Body of pancreas (tissue), 4 donors: ENCODE data around the gene USP17L10. TPM values are rescaled to one million over a fixed set of nuclear protein-coding genes. Genes with fewer than 3 reads are reported as not detected.
"Not testable (repeated sequence)": the region's sequence is repeated elsewhere in the genome, so short reads cannot be mapped to it uniquely, and the experiment has no call there.

ENCODE experiments used
- ATAC-seq: fragments of 150-250 bp; one replicate; pipeline ENCODE4 v1.9.1; 2016
- DNase-seq, 4 donors: peaks; one replicate each; pipeline ENCODE4 v3.0.0-alpha.2; 2019
- H3K27ac ChIP-seq, 4 donors: fragments of 200-600 bp; sonication (generic); 1 replicate in 3 of 4; 2 replicates in 1 of 4; pipeline versions ENCODE4 v1.5.1 to v1.6.1; 2016 to 2019; ENCODE audit warnings: mild to moderate bottlenecking in 1 of 4, mixed read lengths in 1 of 4, moderate library complexity in 1 of 4
- H3K27me3 ChIP-seq, 2 donors: fragments of 200-600 bp; sonication (generic); one replicate each; pipeline ENCODE4 v1.6.0; 2016; ENCODE audit warnings: mild to moderate bottlenecking in 1 of 2
- H3K36me3 ChIP-seq, 2 donors: fragments of 200-600 bp; sonication (generic); replicated peaks in 1 of 2; 2 replicates each; pipeline ENCODE4 v1.5.1; 2016; ENCODE audit warnings: low read depth in 2 of 2; ENCODE audit not compliant: insufficient read depth in 1 of 2
- H3K4me1 ChIP-seq: fragments of 200-600 bp; sonication (generic); one replicate; pipeline ENCODE4 v1.6.0; 2016
- H3K4me3 ChIP-seq, 2 donors: fragments of 200-600 bp; sonication (generic); 1 replicate in 1 of 2; 2 replicates in 1 of 2; pipeline ENCODE4 v1.5.1; 2016 to 2019
- H3K9me3 ChIP-seq, 3 donors: fragments of 200-600 bp; sonication (generic); 1 replicate in 2 of 3; 2 replicates in 1 of 3; pipeline ENCODE4 v1.5.1; 2016
- WGBS, 2 donors: methylation state at CpG; one replicate each; pipeline ENCODE4 v1.1.5; 2017; 5-methylcytosine and 5-hydroxymethylcytosine counted together
- intact Hi-C: fragments of 100-400 bp; cut with DNase I; formaldehyde crosslinking; loops from one replicate; pipeline ENCODE4 v1.15.1; 2023
- total RNA-seq, 2 donors: library from RNA; depleted of rRNA; stranded (reverse); fragments of >200 nt; gene quantifications; one replicate each; pipeline ENCODE4 v1.1.0, GENCODE V29; 2016

The USP17L10 gene
- total RNA-seq, 2 donors from 2014 or later = not detected

DNA sequence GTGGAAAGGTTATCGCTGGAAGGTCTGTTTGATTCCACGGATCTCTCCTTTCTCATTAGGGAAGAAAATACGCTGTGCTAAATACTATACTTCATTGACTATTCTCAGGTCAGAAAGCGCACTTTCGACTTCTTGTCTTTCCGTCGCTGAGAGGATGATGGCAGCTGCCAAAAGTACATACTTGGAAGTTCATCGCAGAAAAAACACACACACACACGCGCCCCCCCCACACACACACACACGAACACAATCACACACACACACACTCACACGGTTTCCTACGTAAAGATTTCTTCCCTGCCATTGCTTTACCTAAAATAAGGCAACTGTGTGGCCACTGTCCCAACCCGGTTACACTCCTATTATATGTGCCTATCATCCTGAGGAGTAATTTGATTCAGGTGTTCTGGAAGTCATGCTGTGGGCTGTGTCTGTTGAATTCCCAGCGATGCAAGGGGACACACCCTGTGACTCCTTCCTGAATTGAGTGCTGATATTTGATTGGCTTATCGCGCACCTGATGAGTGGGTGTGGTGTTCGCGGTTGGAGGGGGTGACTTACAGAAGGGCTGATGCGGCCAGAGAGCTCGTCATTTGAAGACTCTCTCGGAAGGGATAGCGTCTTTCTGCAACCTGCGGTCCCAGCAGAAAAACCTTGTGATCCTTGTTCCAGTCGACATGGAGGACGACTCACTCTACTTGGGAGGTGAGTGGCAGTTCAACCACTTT lies 37.7 kb downstream of the USP17L10 start, which contains the start of gene USP17L18:
USP17L18 (plus strand) TSS at position 678 of the 728 bp plus-strand sequence; CDS start at position 678, 0 bp downstream.
- DNase-seq = peak; percentile 1 to 20 (median 6)
- H3K4me3 ChIP-seq, H3K27me3 ChIP-seq, intact Hi-C loops, H3K27ac ChIP-seq, H3K36me3 ChIP-seq, ATAC-seq, H3K4me1 ChIP-seq, H3K9me3 ChIP-seq: not testable (repeated sequence)
- 74 to 82% methylated on average over 10 to 11 of the region's 26 CpGs for WGBS, 2 donors

- H3K9me3 ChIP-seq, H3K36me3 ChIP-seq, ATAC-seq, intact Hi-C loops, H3K4me3 ChIP-seq, DNase-seq, H3K27ac ChIP-seq, H3K4me1 ChIP-seq, H3K27me3 ChIP-seq: not testable (repeated sequence)
- no CpG with 5 or more reads among the region's 13 CpGs for WGBS, 2 donors
These were observed 42.6 kb downstream of the USP17L10 start, which contains the start of gene USP17L19 for GRCh38 chr4:9253078-9253477. USP17L19 (plus strand) TSS chr4:9253378; CDS start chr4:9253378, 0 bp downstream.

DNA sequence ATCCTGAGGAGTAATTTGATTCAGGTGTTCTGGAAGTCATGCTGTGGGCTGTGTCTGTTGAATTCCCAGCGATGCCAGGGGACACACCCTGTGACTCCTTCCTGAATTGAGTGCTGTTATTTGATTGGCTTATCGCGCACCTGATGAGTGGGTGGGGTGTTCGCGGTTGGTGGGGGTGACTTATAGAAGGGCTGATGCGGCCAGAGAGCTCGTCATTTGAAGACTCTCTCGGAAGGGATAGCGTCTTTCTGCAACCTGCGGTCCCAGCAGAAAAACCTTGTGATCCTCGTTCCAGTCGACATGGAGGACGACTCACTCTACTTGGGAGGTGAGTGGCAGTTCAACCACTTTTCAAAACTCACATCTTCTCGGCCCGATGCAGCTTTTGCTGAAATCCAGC lies 47.4 kb downstream of the USP17L10 start, which contains the start of gene USP17L20:
USP17L20 (plus strand) TSS at position 301 of the 400 bp plus-strand sequence; CDS start at position 301, 0 bp downstream.
- ATAC-seq, H3K27me3 ChIP-seq, intact Hi-C loops, H3K27ac ChIP-seq, H3K4me3 ChIP-seq, H3K4me1 ChIP-seq, DNase-seq, H3K9me3 ChIP-seq, H3K36me3 ChIP-seq: not testable (repeated sequence)
- no CpG with 5 or more reads among the region's 15 CpGs for WGBS, 2 donors

Other genes starting within 250 kb of the USP17L10 start
- gene FAM90A26, start 40.2 kb upstream of the USP17L10 start, total RNA-seq = not detected
- gene USP17L11, start 4.7 kb downstream of the USP17L10 start, total RNA-seq = not detected
- gene USP17L12, start 9.5 kb downstream of the USP17L10 start, total RNA-seq = not detected
- not detected for gene USP17L13, start 14.2 kb downstream of the USP17L10 start, total RNA-seq
- gene USP17L15, start 23.7 kb downstream of the USP17L10 start, total RNA-seq = not detected
- not detected for gene USP17L17, start 33.2 kb downstream of the USP17L10 start, total RNA-seq
- gene USP17L18, start 38.0 kb downstream of the USP17L10 start, total RNA-seq = not detected
- not detected for gene USP17L19, start 42.7 kb downstream of the USP17L10 start, total RNA-seq
- not detected for gene USP17L20, start 47.5 kb downstream of the USP17L10 start, total RNA-seq
- gene USP17L21, start 52.2 kb downstream of the USP17L10 start, total RNA-seq = not detected
- not detected for gene USP17L22, start 57.0 kb downstream of the USP17L10 start, total RNA-seq
- not detected for gene USP17L24, start 114.5 kb downstream of the USP17L10 start, total RNA-seq
- not detected for gene USP17L25, start 119.3 kb downstream of the USP17L10 start, total RNA-seq
- not detected for gene USP17L26, start 124.0 kb downstream of the USP17L10 start, total RNA-seq
- gene USP17L5, start 128.7 kb downstream of the USP17L10 start, total RNA-seq = not detected
- not detected for gene USP17L27, start 133.5 kb downstream of the USP17L10 start, total RNA-seq
- not detected for gene USP17L28, start 138.2 kb downstream of the USP17L10 start, total RNA-seq
- gene USP17L29, start 143.0 kb downstream of the USP17L10 start, total RNA-seq = not detected
- gene USP17L30, start 152.5 kb downstream of the USP17L10 start, total RNA-seq = not detected
- gene DEFB131A, start 233.8 kb downstream of the USP17L10 start, total RNA-seq = not detected